HG03432 (cell line): ENCODE measurements around the gene PTH1R.

ENCODE experiments used
- ATAC-seq: cut with Tn5 transposase; IDR thresholded peaks from one replicate; pipeline ENCODE4 v1.9.1; 2021; ENCODE audit warnings: mild to moderate bottlenecking, moderate library complexity; ENCODE audit not compliant: unreplicated experiment

Gene PTH1R

DNA sequence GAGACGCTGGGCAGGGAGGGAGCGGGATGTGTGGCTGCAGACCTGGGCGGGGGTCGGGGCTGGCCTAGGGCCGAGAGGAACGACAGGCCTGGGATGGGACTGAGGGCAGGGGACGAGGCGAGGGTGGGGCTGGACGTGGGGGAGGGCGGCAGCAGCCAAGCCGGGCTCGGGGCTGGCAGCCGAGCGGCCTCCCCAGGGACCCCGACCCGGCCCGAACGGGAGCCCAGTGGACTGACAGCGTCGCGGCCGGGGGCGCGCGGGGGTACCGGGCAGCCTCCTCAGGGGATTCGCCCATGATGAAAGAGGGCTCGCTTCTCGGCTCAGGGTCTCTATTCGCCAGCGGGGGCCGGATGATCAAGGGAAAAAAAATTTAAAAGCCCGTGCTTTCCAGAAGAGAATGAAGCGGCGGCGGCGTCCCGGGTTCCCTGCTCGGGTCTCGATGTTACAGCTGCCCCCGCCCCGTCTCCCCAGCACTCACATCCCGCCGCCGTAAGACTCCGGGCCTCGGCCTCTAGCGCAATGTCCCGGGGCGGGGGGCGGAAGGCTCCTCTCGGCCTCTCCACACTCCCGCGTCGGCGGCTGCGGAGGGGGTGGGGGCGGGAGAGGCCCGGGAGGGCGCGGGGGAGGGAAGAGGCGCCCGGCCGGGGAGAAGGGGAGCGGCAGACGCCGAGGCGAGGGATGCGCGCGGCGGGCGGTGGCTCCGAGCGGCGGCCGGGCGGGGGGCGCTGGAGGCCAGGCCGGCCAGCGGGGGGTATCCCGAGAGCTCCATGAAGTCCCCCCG is 4.3 kb downstream of the PTH1R start:
- no peak for ATAC-seq

- no peak for ATAC-seq
Observed at GRCh38 chr3:46882377-46883053, 5.0 kb downstream of the PTH1R start.

- ATAC-seq, result no peak
Observed at GRCh38 chr3:46883054-46883829, 5.7 kb downstream of the PTH1R start.

- ATAC-seq, result no peak
Observed at GRCh38 chr3:46883830-46884185, 6.3 kb downstream of the PTH1R start.

DNA sequence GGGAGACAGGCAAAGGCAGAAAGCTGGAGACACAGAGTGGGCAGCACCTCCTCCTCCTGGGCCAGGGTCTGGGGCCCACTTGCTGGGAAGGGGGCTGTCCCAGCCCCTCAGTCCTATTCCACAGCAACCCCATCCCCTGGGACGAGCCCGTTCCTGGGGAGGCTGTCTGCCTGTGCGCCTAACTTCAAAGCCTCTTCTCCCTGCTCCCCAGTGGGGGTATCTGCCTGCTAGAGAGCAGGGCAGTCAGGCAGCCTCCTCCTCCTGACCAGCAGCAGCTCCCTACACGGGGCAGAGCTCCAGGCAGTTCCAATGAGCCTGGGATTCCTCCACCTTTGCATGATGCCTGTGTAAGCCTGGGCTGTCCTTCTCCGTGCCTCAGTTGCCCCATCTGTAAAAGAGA is 6.9 kb downstream of the PTH1R start:
- ATAC-seq, result no peak

DNA sequence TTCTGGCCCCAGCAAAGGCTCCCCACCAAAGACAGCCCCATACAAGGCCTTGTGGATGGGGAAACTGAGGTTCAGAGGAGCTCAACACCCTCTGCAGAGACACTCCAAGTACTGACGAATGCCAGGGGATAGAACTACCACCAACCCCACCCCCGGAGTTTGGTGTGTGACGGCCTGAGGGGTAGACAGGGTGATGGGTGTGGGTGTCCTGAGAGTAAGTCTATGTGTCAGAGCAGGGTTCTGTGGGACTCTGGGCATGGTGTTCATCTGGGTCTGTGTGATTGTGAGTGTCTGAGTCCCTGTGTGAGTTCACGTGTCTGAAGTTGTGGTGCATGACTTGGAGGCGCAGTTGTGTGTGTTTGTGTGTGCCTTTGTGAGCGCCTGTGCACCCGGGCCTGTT is 7.4 kb downstream of the PTH1R start:
- no peak for ATAC-seq

DNA sequence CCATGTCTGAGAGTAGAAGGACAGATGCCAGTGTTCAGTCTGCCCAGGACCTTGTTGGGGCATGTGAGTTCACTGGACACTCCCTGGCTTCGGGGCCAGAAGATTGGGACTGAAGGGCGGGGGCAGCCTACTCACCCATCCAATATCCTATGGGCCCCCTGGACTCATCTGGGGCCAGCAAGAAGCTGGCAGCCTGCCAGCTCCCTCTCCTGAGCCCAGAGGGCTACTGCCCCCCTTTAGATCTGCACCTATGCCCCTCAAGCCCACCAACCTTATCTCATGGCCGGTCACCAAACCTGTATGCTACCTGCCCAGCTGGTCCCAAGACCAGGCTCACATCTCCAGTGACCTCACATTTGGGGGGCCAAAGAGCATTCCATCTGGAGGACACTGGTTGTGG is 8.1 kb downstream of the PTH1R start:
- no peak for ATAC-seq

- no peak for ATAC-seq
Observed at GRCh38 chr3:46887980-46888494, 10.5 kb downstream of the PTH1R start.

- no peak for ATAC-seq
Observed at GRCh38 chr3:46888705-46889104, 11.2 kb downstream of the PTH1R start.

- no peak for ATAC-seq
Observed at GRCh38 chr3:46889381-46890110, 12.0 kb downstream of the PTH1R start.

GRCh38 chr3:46890132-46890531 is 12.6 kb downstream of the PTH1R start:
- no peak for ATAC-seq

- ATAC-seq, result no peak
Observed at GRCh38 chr3:46891132-46891531, 13.6 kb downstream of the PTH1R start.

GRCh38 chr3:46892285-46893145 is 15.0 kb downstream of the PTH1R start:
- ATAC-seq, result no peak

DNA sequence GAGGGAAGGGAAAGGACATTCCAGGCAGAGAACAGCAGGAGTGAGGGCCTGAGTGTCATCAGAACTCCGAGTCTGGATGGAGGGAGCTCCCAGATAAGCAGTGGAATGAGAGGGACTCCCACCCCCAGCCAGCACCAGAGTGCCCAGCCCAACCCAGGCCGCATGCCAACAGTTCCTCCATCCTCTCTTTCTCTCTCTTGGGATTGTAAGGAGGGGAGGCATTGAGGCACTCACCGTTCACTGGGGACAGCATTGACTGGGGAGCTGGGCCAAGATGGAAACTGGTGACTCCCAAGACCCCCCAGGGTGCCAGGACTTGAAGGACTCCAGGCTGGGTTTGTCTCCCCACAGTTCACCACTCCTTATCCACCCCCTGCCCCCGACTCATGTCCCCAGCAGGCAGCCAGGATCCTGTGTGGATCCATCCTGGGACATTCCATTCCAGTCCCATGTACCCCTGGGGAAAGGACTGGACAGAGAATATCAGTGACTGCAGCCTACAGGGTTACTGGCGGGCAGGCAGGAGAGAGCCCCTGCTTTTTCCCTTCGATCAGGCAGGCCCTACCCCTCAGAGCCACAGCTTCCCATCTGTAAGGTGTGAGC is 15.7 kb downstream of the PTH1R start:
- no peak for ATAC-seq

DNA sequence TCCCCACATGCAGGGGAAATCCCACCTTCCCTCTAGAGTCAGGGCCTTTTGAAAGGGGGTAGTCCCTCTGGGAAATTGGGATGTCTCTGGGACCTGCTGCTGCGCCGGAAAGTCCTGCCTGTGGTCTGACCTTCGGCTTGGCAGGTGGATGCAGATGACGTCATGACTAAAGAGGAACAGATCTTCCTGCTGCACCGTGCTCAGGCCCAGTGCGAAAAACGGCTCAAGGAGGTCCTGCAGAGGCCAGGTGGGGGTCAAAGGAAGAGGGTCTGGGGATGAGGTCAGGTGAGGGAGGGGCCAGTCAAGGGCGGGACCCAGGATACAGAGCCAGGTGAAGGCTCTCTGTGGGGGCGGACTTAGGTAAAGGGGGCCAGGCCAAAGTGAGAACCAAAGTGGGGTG is 16.2 kb downstream of the PTH1R start:
- ATAC-seq, result no peak

- no peak for ATAC-seq
Observed at GRCh38 chr3:46894256-46894655, 16.7 kb downstream of the PTH1R start.

DNA sequence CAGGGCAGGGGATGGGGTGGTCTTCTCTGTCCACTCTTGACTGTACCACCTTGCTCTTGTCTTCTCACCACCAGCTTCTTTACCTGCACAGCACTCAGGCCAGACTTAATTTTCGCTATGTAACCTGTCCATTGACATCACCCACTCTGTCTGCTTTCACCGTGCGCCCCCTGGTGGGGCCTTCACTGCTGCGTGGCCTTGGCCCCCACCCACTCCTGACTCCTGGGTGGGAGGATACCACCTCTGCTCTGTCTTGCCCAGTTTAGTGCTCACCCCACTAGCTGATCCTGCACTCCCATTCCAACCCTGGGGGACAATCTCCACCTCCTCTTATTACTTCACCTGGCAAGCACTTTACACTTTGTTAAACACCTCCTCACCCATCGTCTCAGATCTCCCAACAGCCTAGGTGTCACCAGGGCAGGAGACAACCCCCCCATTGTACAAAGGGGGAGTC is 17.7 kb downstream of the PTH1R start:
- ATAC-seq, result no peak

DNA sequence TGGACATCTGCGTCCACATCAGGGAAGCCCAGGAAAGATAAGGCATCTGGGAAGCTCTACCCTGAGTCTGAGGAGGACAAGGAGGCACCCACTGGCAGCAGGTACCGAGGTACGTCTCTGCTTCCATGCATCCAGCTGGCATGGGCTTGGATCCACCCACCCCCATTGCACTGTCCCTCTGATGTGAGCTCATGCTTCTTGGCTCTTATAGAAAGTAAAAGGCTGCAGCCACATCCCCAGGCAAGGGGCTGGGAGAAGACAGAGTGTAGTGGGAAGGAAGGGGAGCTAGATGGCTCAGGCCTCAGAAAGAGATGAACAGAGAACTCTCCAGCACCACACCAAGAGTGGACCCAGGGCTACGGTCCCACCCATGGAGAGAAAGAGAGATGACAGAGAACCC is 18.2 kb downstream of the PTH1R start:
- ATAC-seq, result no peak

- ATAC-seq, result no peak
Observed at GRCh38 chr3:46896386-46896785, 18.9 kb downstream of the PTH1R start.

GRCh38 chr3:46897031-46897430 is 19.5 kb downstream of the PTH1R start:
- ATAC-seq, result no peak
